ENCODE results near the gene SAMHD1.
"Not testable (repeated sequence)": the region's sequence is repeated elsewhere in the genome, so short reads cannot be mapped to it uniquely, and the experiment has no call there.

The SAMHD1 gene

GRCh38 chr20:36969478-36970186 lies 18.1 kb upstream of the SAMHD1 start:
- Mint-ChIP-seq H3K27ac (peak overlapping the region; percentile 98), H3K9me3 (no peaks in the 10 kb centered on the region), H3K4me3 (peak overlapping the region; percentile 39), H3K27me3 (no peaks in the 10 kb centered on the region), H3K36me3 (ENCODE audit: low read depth) (no peaks in the 10 kb centered on the region), H3K4me1 (ENCODE audit: low read depth) (peaks cover 38% of the 10 kb centered on the region)
- intact Hi-C loops (cut with micrococcal nuclease): no loop called here

- no peaks in the 10 kb centered on the region for H3K36me3 Mint-ChIP-seq (ENCODE audit: low read depth)
Measured at GRCh38 chr20:36969051-36969450, 17.5 kb upstream of the SAMHD1 start.

GRCh38 chr20:36967636-36968035 lies 16.1 kb upstream of the SAMHD1 start:
- H3K27me3 Mint-ChIP-seq: no peaks in the 10 kb centered on the region
- no peaks in the 10 kb centered on the region for H3K9me3 Mint-ChIP-seq
- H3K4me3 Mint-ChIP-seq: no peak overlapping the region
- intact Hi-C loops (cut with micrococcal nuclease): no loop called here
- peaks cover 38% of the 10 kb centered on the region for H3K4me1 Mint-ChIP-seq (ENCODE audit: low read depth)
- peak overlapping the region; percentile 98 for H3K27ac Mint-ChIP-seq
- H3K36me3 Mint-ChIP-seq (ENCODE audit: low read depth): no peaks in the 10 kb centered on the region

More at GRCh38 chr20:36969051-36969450, 17.5 kb upstream of the SAMHD1 start:
- peak overlapping the region; percentile 39 for H3K4me3 Mint-ChIP-seq
- peak overlapping the region; percentile 98 for H3K27ac Mint-ChIP-seq
- H3K9me3 Mint-ChIP-seq: no peaks in the 10 kb centered on the region
- H3K27me3 Mint-ChIP-seq: no peaks in the 10 kb centered on the region
- peaks cover 38% of the 10 kb centered on the region for H3K4me1 Mint-ChIP-seq (ENCODE audit: low read depth)
- intact Hi-C loops (cut with micrococcal nuclease): no loop called here

GRCh38 chr20:36966965-36967364 lies 15.5 kb upstream of the SAMHD1 start:
- intact Hi-C loops (cut with micrococcal nuclease); H3K36me3 Mint-ChIP-seq (ENCODE audit: low read depth); H3K4me3 Mint-ChIP-seq; H3K9me3 Mint-ChIP-seq; H3K27me3 Mint-ChIP-seq: not testable (repeated sequence)
- Mint-ChIP-seq H3K4me1 (ENCODE audit: low read depth) (peaks cover 38% of the 10 kb centered on the region), H3K27ac (peak overlapping the region; percentile 98)

- intact Hi-C loops (cut with micrococcal nuclease); H3K27ac Mint-ChIP-seq; H3K9me3 Mint-ChIP-seq; H3K4me3 Mint-ChIP-seq; H3K36me3 Mint-ChIP-seq (ENCODE audit: low read depth); H3K27me3 Mint-ChIP-seq: not testable (repeated sequence)
- H3K4me1 Mint-ChIP-seq (ENCODE audit: low read depth): peaks cover 43% of the 10 kb centered on the region
Measured at GRCh38 chr20:36962354-36962941, 10.9 kb upstream of the SAMHD1 start.

- intact Hi-C loops (cut with micrococcal nuclease): no loop called here
- Mint-ChIP-seq H3K27me3 (no peaks in the 10 kb centered on the region), H3K36me3 (ENCODE audit: low read depth) (no peaks in the 10 kb centered on the region), H3K27ac (peak overlapping the region; percentile 87), H3K9me3 (no peaks in the 10 kb centered on the region), H3K4me3 (no peak overlapping the region), H3K4me1 (ENCODE audit: low read depth) (peaks cover 68% of the 10 kb centered on the region)
Measured at GRCh38 chr20:36959242-36959641, 7.7 kb upstream of the SAMHD1 start.

- Mint-ChIP-seq H3K27ac (peak overlapping the region; percentile 87), H3K36me3 (ENCODE audit: low read depth) (no peaks in the 10 kb centered on the region)
- intact Hi-C loops (cut with micrococcal nuclease): no loop called here
Measured at GRCh38 chr20:36957875-36958667, 6.6 kb upstream of the SAMHD1 start.

GRCh38 chr20:36956674-36957073 lies 5.2 kb upstream of the SAMHD1 start:
- Mint-ChIP-seq H3K27ac (peak overlapping the region; percentile 87), H3K4me3 (no peak overlapping the region), H3K27me3 (no peaks in the 10 kb centered on the region), H3K4me1 (ENCODE audit: low read depth) (peaks cover 75% of the 10 kb centered on the region), H3K36me3 (ENCODE audit: low read depth) (peaks cover 2% of the 10 kb centered on the region), H3K9me3 (no peaks in the 10 kb centered on the region)
- intact Hi-C loops (cut with micrococcal nuclease): no loop called here

More at GRCh38 chr20:36957875-36958667, 6.6 kb upstream of the SAMHD1 start:
- H3K4me3 Mint-ChIP-seq: peak overlapping the region; percentile 37
- no peaks in the 10 kb centered on the region for H3K9me3 Mint-ChIP-seq
- H3K4me1 Mint-ChIP-seq (ENCODE audit: low read depth): peaks cover 68% of the 10 kb centered on the region
- H3K27me3 Mint-ChIP-seq: no peaks in the 10 kb centered on the region

GRCh38 chr20:36956016-36956415 lies 4.5 kb upstream of the SAMHD1 start:
- Mint-ChIP-seq H3K27me3 (no peaks in the 10 kb centered on the region), H3K9me3 (no peaks in the 10 kb centered on the region), H3K4me3 (no peak overlapping the region), H3K27ac (peak overlapping the region; percentile 50), H3K36me3 (ENCODE audit: low read depth) (peaks cover 9% of the 10 kb centered on the region), H3K4me1 (ENCODE audit: low read depth) (peaks cover 70% of the 10 kb centered on the region)
- intact Hi-C loops (cut with micrococcal nuclease): no loop called here

GRCh38 chr20:36951979-36952738 lies 651 bp upstream of the SAMHD1 start:
- Mint-ChIP-seq H3K4me1 (ENCODE audit: low read depth) (peaks cover 48% of the 10 kb centered on the region), H3K36me3 (ENCODE audit: low read depth) (peaks cover 38% of the 10 kb centered on the region)
- intact Hi-C loops (cut with micrococcal nuclease): loop anchor here (1.0 kb wide), 1 partner anchor 53 kb away; no protein-coding TSS in a partner anchor

GRCh38 chr20:36950414-36951197 lies 902 bp downstream of the SAMHD1 start:
- H3K9me3 Mint-ChIP-seq: no peaks in the 10 kb centered on the region
- H3K27ac Mint-ChIP-seq: peak overlapping the region; percentile 95
- peak overlapping the region; percentile 83 for H3K4me3 Mint-ChIP-seq
- peaks cover 53% of the 10 kb centered on the region for H3K36me3 Mint-ChIP-seq (ENCODE audit: low read depth)
- H3K4me1 Mint-ChIP-seq (ENCODE audit: low read depth): peaks cover 39% of the 10 kb centered on the region
- no peaks in the 10 kb centered on the region for H3K27me3 Mint-ChIP-seq
- intact Hi-C loops (cut with micrococcal nuclease): loop anchor here (1.0 kb wide), 1 partner anchor 55 kb away; no protein-coding TSS in a partner anchor

More at GRCh38 chr20:36951979-36952738, 651 bp upstream of the SAMHD1 start:
- Mint-ChIP-seq H3K27me3 (no peaks in the 10 kb centered on the region), H3K27ac (peak overlapping the region; percentile 95), H3K9me3 (no peaks in the 10 kb centered on the region), H3K4me3 (peak overlapping the region; percentile 83)

GRCh38 chr20:36941401-36941835 lies 10.1 kb downstream of the SAMHD1 start:
- Mint-ChIP-seq H3K36me3 (ENCODE audit: low read depth) (peaks cover 99% of the 10 kb centered on the region), H3K4me3 (no peak overlapping the region), H3K27ac (peak overlapping the region; percentile 82), H3K4me1 (ENCODE audit: low read depth) (peaks cover 55% of the 10 kb centered on the region), H3K9me3 (no peaks in the 10 kb centered on the region), H3K27me3 (no peaks in the 10 kb centered on the region)
- intact Hi-C loops (cut with micrococcal nuclease): no loop called here

GRCh38 chr20:36937402-36937770 lies 14.1 kb downstream of the SAMHD1 start:
- intact Hi-C loops (cut with micrococcal nuclease): loop anchor here (10.0 kb wide), 1 partner anchor 147 kb away; no protein-coding TSS in a partner anchor
- Mint-ChIP-seq H3K27ac (peak overlapping the region; percentile 64), H3K4me3 (no peak overlapping the region)

More at GRCh38 chr20:36937402-36937770, 14.1 kb downstream of the SAMHD1 start:
- H3K27me3 Mint-ChIP-seq: no peaks in the 10 kb centered on the region
- peaks cover 63% of the 10 kb centered on the region for H3K4me1 Mint-ChIP-seq (ENCODE audit: low read depth)
- H3K36me3 Mint-ChIP-seq (ENCODE audit: low read depth): peaks cover 99% of the 10 kb centered on the region
- no peaks in the 10 kb centered on the region for H3K9me3 Mint-ChIP-seq

All from dendritic cell treated with granulocyte-macrophage colony-stimulating factor and Interleukin-4, amounts not matched to agents 40 ng/mL and 50 ng/mL, for 4 days (primary cell).